Neural cell (in vitro differentiated cells): ENCODE data around the gene GPC5. TPM values are rescaled to one million over a fixed set of nuclear protein-coding genes. Genes with fewer than 3 reads are reported as not detected.

Experiments
- H2AFZ ChIP-seq: fragments of 200-600, 300-800 bp; sonication (generic), shearing (Covaris generic); 2 replicates; pipeline ENCODE4 v1.6.0; 2014; ENCODE audit warnings: low read depth, mild to moderate bottlenecking, antibody characterized with exemption, low read length, moderate library complexity
- H3F3A ChIP-seq: fragments of 200-600 bp; shearing (Covaris generic); 2 replicates; pipeline ENCODE4 v1.6.1; 2016; ENCODE audit warnings: mild to moderate bottlenecking, moderate library complexity, mixed read lengths, antibody characterized with exemption, low read length; ENCODE audit not compliant: insufficient read depth, poor library complexity, severe bottlenecking
- H3K27ac ChIP-seq: fragments of 200-600, 300-800 bp; sonication (generic), shearing (Covaris generic); 2 replicates; pipeline ENCODE4 v1.5.1; 2014; ENCODE audit warnings: mild to moderate bottlenecking, low read length, moderate library complexity
- H3K27me3 ChIP-seq: fragments of 300-800, 200-600 bp; sonication (generic), shearing (Covaris generic); 2 replicates; pipeline ENCODE4 v1.6.0; 2014; ENCODE audit warnings: mild to moderate bottlenecking, low read depth, low read length, moderate library complexity; ENCODE audit not compliant: insufficient read depth
- H3K36me3 ChIP-seq: fragments of 300-800, 200-600 bp; sonication (generic), shearing (Covaris generic); 2 replicates; pipeline ENCODE4 v1.5.1; 2014; ENCODE audit warnings: mild to moderate bottlenecking, antibody characterized with exemption, low read length, moderate library complexity; ENCODE audit not compliant: insufficient read depth
- H3K4me2 ChIP-seq: fragments of 300-800, 200-600 bp; sonication (generic), shearing (Covaris generic); 2 replicates; pipeline ENCODE4 v1.6.0; 2014; ENCODE audit warnings: mild to moderate bottlenecking, low read length
- H3K4me3 ChIP-seq: fragments of 300-800, 200-600 bp; sonication (generic), shearing (Covaris generic); 2 replicates; pipeline ENCODE4 v1.5.1; 2014; ENCODE audit warnings: mild to moderate bottlenecking, low read length, moderate library complexity
- H3K79me2 ChIP-seq: fragments of 200-600 bp; shearing (Covaris generic); replicated peaks from 2 replicates; pipeline ENCODE4 v1.6.0; 2014; ENCODE audit warnings: mild to moderate bottlenecking, low read length, moderate library complexity; ENCODE audit not compliant: insufficient read depth
- H3K9ac ChIP-seq: fragments of 300-800, 200-600 bp; sonication (generic), shearing (Covaris generic); 2 replicates; pipeline ENCODE4 v1.6.1; 2016; ENCODE audit warnings: mild to moderate bottlenecking, low read length, mixed read lengths
- H3K9me2 ChIP-seq: fragments of 200-600 bp; shearing (Covaris generic); 2 replicates; pipeline ENCODE4 v1.6.1; 2016; ENCODE audit warnings: mild to moderate bottlenecking, low read length, mixed read lengths; ENCODE audit not compliant: insufficient read depth
- H3K9me3 ChIP-seq: fragments of 200-600, 300-800 bp; sonication (generic), shearing (Covaris generic); 2 replicates; pipeline ENCODE4 v1.6.1; 2016; ENCODE audit warnings: mild to moderate bottlenecking, mixed run types, low read length, moderate library complexity, mixed read lengths
- H4K20me1 ChIP-seq: fragments of 200-600 bp; shearing (Covaris generic); 2 replicates; pipeline ENCODE4 v1.6.1; 2016; ENCODE audit warnings: mild to moderate bottlenecking, mixed run types; ENCODE audit not compliant: insufficient read depth
- EP300 ChIP-seq: fragments of 450-650 bp; conservative IDR thresholded peaks from 2 replicates; pipeline ENCODE4 v1.6.1; 2014; ENCODE audit warnings: antibody characterized with exemption, mild to moderate bottlenecking, moderate library complexity; ENCODE audit not compliant: poor library complexity, severe bottlenecking
- EZH2 ChIP-seq: fragments of 200-600, 300-800 bp; shearing (Covaris generic), sonication (generic); IDR thresholded peaks from 2 replicates; pipeline ENCODE4 v1.6.1; 2014; ENCODE audit warnings: antibody characterized with exemption, low read length, borderline replicate concordance, mild to moderate bottlenecking; ENCODE audit not compliant: insufficient read depth, poor library complexity, severe bottlenecking
- MXI1 ChIP-seq: fragments of 450-650 bp; conservative IDR thresholded peaks from 2 replicates; pipeline ENCODE4 v1.6.1; 2014; ENCODE audit warnings: antibody characterized with exemption, mild to moderate bottlenecking; ENCODE audit not compliant: poor library complexity, severe bottlenecking
- POLR2AphosphoS5 ChIP-seq: IDR thresholded peaks from 2 replicates; pipeline ENCODE4 v1.6.1; 2012
- RAD21 ChIP-seq: fragments of 450-650 bp; conservative IDR thresholded peaks from 2 replicates; pipeline ENCODE4 v1.6.1; 2014; ENCODE audit warnings: antibody characterized with exemption, mild to moderate bottlenecking, moderate library complexity
- SMC3 ChIP-seq: fragments of 450-650 bp; conservative IDR thresholded peaks from 2 replicates; pipeline ENCODE4 v1.6.1; 2014; ENCODE audit warnings: antibody characterized with exemption, mild to moderate bottlenecking, moderate library complexity; ENCODE audit not compliant: poor library complexity
- TAF1 ChIP-seq: IDR thresholded peaks from 2 replicates; pipeline ENCODE4 v1.6.1; 2012; ENCODE audit warnings: low read depth
- polyA plus RNA-seq: library from polyadenylated mRNA; depleted of rRNA; stranded (reverse); fragments of >200 nt; gene quantifications from 2 replicates; pipeline ENCODE4 v1.2.3, GENCODE V29; 2014
- TF ChIP-seq, protein P1 (sequence below): IDR thresholded peaks from 2 replicates; pipeline ENCODE4 v1.6.1; 2012; ENCODE audit warnings: borderline replicate concordance
- TF ChIP-seq, protein P2 (sequence below): fragments of 450-650 bp; IDR thresholded peaks from 2 replicates; pipeline ENCODE4 v1.5.1; 2014; ENCODE audit warnings: antibody characterized with exemption, mild to moderate bottlenecking, moderate library complexity; ENCODE audit not compliant: poor library complexity, severe bottlenecking

GPC5 gene
- polyA plus RNA-seq, 1 donor from 2014 or later: 5.0 TPM

DNA sequence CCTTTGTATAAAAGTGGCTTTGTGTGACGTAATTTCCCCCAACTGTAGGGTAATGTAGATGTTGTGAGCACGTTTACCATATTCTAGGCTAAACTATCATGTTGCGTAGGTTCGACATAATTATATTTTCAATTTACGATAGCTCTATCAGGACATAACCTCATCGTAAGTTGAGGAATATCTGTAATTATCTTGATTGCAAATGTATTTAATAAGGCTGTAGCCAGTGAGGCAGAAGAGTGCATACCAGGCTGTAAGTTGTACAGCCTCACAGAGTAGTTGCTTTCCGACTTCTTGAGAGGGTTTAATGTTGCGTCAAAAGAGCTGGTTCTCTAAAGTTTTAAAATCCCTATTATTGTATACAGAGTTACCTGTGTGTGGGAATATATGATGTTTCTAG, 988.8 kb downstream of the GPC5 start:
- no peak overlapping the region for H3K4me3 ChIP-seq
- no peaks in the 10 kb centered on the region for H3K27me3 ChIP-seq
- H4K20me1 ChIP-seq: no peaks in the 10 kb centered on the region
- TF ChIP-seq, protein P1, sequence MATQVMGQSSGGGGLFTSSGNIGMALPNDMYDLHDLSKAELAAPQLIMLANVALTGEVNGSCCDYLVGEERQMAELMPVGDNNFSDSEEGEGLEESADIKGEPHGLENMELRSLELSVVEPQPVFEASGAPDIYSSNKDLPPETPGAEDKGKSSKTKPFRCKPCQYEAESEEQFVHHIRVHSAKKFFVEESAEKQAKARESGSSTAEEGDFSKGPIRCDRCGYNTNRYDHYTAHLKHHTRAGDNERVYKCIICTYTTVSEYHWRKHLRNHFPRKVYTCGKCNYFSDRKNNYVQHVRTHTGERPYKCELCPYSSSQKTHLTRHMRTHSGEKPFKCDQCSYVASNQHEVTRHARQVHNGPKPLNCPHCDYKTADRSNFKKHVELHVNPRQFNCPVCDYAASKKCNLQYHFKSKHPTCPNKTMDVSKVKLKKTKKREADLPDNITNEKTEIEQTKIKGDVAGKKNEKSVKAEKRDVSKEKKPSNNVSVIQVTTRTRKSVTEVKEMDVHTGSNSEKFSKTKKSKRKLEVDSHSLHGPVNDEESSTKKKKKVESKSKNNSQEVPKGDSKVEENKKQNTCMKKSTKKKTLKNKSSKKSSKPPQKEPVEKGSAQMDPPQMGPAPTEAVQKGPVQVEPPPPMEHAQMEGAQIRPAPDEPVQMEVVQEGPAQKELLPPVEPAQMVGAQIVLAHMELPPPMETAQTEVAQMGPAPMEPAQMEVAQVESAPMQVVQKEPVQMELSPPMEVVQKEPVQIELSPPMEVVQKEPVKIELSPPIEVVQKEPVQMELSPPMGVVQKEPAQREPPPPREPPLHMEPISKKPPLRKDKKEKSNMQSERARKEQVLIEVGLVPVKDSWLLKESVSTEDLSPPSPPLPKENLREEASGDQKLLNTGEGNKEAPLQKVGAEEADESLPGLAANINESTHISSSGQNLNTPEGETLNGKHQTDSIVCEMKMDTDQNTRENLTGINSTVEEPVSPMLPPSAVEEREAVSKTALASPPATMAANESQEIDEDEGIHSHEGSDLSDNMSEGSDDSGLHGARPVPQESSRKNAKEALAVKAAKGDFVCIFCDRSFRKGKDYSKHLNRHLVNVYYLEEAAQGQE: no peak
- TF ChIP-seq TAF1 (no peak), EZH2 (no peak), EP300 (no peak), RAD21 (no peak), MXI1 (no peak)
- TF ChIP-seq, protein P2, sequence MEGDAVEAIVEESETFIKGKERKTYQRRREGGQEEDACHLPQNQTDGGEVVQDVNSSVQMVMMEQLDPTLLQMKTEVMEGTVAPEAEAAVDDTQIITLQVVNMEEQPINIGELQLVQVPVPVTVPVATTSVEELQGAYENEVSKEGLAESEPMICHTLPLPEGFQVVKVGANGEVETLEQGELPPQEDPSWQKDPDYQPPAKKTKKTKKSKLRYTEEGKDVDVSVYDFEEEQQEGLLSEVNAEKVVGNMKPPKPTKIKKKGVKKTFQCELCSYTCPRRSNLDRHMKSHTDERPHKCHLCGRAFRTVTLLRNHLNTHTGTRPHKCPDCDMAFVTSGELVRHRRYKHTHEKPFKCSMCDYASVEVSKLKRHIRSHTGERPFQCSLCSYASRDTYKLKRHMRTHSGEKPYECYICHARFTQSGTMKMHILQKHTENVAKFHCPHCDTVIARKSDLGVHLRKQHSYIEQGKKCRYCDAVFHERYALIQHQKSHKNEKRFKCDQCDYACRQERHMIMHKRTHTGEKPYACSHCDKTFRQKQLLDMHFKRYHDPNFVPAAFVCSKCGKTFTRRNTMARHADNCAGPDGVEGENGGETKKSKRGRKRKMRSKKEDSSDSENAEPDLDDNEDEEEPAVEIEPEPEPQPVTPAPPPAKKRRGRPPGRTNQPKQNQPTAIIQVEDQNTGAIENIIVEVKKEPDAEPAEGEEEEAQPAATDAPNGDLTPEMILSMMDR: no peak
- H3F3A ChIP-seq: no peaks in the 10 kb centered on the region
- no peaks in the 10 kb centered on the region for H3K9me3 ChIP-seq
- H3K9ac ChIP-seq: no peak overlapping the region
- no peak overlapping the region for H3K27ac ChIP-seq
- no peaks in the 10 kb centered on the region for H3K9me2 ChIP-seq
- H3K4me2 ChIP-seq: no peak overlapping the region
- no peaks in the 10 kb centered on the region for H3K36me3 ChIP-seq
- no peaks in the 10 kb centered on the region for H3K79me2 ChIP-seq
- no peak overlapping the region for H2AFZ ChIP-seq

DNA sequence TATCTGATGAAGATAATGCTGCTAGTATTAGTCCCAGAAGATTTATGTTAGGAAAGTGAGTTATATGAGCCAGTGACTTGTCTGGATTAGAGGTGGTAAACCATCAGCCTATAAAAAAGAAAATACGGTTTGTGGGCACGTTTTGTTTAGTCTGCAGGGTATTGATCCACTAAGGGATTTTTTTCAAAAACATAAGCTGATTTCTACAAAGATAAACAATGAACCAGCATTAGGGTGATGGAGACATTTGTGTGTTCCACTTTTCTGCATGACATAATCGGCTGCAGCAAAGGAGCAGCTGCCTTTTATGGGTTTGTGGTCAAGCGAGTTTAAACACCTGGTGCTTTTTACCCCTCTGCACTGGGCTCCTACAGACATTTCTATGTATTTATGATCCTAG, 991.8 kb downstream of the GPC5 start:
- Histone ChIP-seq H3K4me2 (no peak overlapping the region), H3K9ac (no peak overlapping the region), H2AFZ (no peak overlapping the region), H3K36me3 (no peaks in the 10 kb centered on the region), H3K79me2 (no peaks in the 10 kb centered on the region), H3K27ac (no peak overlapping the region), H3K27me3 (no peaks in the 10 kb centered on the region), H4K20me1 (no peaks in the 10 kb centered on the region), H3F3A (no peaks in the 10 kb centered on the region), H3K9me2 (no peaks in the 10 kb centered on the region), H3K9me3 (no peaks in the 10 kb centered on the region), H3K4me3 (no peak overlapping the region)
- TF ChIP-seq EZH2 (no peak), SMC3 (no peak), EP300 (no peak), TAF1 (no peak), POLR2AphosphoS5 (no peak), RAD21 (no peak), MXI1 (no peak)
- TF ChIP-seq, protein P2: no peak
- TF ChIP-seq, protein P1: no peak
